ENCODE measurements around the gene TMEM119.
A peak's percentile ranks its signal among the peaks of the same experiment; 100 is the strongest.
"Not testable (repeated sequence)": the region's sequence is repeated elsewhere in the genome, so short reads cannot be mapped to it uniquely, and the experiment has no call there.

The TMEM119 gene

DNA sequence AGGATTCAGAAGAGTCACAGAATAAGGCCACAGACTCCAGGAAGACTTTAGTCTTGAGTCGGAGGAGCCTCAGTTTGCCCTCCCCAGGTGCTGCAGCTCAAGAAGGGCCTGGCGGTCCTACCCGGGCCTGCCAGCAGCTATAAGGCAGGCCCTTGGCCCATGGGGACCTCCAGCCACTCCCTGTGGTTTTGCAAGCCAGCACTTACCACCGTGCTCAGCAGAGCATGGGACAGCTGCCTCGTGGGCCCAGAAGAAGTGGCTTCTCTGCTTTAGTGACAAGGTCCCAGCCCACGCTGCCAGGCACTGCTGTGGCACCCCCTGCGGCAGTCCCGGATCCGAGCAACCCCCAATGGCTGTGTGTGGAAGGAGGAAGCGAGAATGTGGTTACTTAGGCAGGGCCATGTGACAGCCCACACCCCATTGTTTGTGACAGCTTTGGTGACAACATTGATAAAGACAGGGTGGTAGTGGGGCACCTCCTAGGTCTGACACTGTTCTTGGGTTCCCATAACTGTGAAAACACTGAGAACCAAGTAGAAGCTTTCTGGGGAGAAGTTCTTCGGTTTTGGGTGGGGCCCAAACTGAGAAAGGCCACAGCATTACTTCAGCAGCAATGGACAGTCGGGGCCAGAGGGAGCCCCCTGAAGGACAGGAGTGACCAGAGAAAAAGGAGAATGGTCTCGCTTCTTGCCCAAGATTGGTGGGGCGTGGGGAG, 35.8 kb upstream of the TMEM119 start, which contains the start of gene SELPLG:
SELPLG (minus strand) TSS at position 361 of the 715 bp plus-strand sequence. CDS start 9,587 bp downstream, outside the sequence.
- POLR2A ChIA-PET = no interaction called here
- CTCF ChIA-PET = interaction anchor here (0.7 to 16.1 kb wide), 10 partner anchors 16 to 189 kb away, joined by 3 to 235 read pairs (median 4); no protein-coding TSS in a partner anchor
- peak; percentile 87 for DNase-seq (ENCODE audit: extremely low spot score)

DNA sequence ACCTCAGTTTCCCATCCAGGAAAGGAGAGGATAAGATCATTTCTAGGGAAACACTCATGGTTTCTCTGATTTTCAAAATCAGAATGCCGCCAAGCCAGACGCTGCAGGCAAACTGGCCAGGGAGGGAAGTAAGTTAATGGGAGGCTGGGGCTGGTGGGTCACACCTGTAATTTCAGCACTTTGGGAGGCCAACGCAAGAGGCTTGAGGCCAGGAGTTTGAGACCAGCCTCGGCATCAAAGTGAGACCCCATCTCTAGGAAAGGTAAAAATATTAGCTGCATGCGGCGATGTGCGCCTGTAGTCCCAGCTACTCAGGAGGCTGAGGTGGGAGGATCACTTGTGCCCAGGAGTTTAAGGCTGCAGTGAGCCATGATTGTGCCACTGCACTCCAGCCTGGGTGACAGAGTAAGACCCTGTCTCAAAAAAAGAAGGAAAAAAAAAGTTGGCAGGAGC, 35.2 kb upstream of the TMEM119 start:
- CTCF ChIA-PET = interaction anchor here (0.7 to 16.1 kb wide), 7 partner anchors 16 to 171 kb away, joined by 3 to 235 read pairs (median 4); no protein-coding TSS in a partner anchor
- POLR2A ChIA-PET = no interaction called here
- no peak for DNase-seq (ENCODE audit: extremely low spot score)
- TF ChIP-seq, protein P1, sequence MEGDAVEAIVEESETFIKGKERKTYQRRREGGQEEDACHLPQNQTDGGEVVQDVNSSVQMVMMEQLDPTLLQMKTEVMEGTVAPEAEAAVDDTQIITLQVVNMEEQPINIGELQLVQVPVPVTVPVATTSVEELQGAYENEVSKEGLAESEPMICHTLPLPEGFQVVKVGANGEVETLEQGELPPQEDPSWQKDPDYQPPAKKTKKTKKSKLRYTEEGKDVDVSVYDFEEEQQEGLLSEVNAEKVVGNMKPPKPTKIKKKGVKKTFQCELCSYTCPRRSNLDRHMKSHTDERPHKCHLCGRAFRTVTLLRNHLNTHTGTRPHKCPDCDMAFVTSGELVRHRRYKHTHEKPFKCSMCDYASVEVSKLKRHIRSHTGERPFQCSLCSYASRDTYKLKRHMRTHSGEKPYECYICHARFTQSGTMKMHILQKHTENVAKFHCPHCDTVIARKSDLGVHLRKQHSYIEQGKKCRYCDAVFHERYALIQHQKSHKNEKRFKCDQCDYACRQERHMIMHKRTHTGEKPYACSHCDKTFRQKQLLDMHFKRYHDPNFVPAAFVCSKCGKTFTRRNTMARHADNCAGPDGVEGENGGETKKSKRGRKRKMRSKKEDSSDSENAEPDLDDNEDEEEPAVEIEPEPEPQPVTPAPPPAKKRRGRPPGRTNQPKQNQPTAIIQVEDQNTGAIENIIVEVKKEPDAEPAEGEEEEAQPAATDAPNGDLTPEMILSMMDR (IDR thresholded peaks at IDR 0.05; ENCODE audit: control extremely low read depth, extremely low read depth, low read depth, missing control alignments) = no peak

More for the DNA sequence above, 35.8 kb upstream of the TMEM119 start, which contains the start of gene SELPLG:
- TF ChIP-seq, protein P1 (IDR thresholded peaks at IDR 0.05; ENCODE audit: control extremely low read depth, extremely low read depth, low read depth, missing control alignments) = peak; percentile 20

DNA sequence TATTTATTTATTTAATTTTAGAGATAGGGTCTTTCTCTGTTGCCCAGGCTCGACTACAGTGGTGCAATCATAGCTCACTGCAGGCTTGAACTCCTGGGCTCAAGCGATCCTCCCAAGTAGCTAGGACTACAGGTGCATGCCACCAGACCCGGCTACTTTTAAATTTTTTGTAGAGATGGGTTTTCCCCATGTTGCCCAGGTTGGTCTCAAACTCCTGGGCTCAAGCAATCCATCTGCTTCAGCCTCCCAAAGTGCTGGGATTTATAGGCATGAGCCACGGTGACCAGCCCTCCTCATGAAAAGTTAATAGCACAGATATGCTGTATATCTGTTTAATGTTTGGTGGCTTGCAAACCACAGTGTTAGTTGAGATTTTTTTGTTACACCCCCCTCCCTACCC, 33.4 kb upstream of the TMEM119 start:
- ChIA-PET CTCF (interaction anchor here (1.0 to 16.1 kb wide), 5 partner anchors 14 to 67 kb away, joined by 3 to 235 read pairs (median 13); no protein-coding TSS in a partner anchor), POLR2A (interaction anchor here (1.3 kb wide), 1 partner anchor 63 kb away, joined by 3 read pairs; no protein-coding TSS in a partner anchor)
- not testable (repeated sequence) for DNase-seq (ENCODE audit: extremely low spot score)

DNA sequence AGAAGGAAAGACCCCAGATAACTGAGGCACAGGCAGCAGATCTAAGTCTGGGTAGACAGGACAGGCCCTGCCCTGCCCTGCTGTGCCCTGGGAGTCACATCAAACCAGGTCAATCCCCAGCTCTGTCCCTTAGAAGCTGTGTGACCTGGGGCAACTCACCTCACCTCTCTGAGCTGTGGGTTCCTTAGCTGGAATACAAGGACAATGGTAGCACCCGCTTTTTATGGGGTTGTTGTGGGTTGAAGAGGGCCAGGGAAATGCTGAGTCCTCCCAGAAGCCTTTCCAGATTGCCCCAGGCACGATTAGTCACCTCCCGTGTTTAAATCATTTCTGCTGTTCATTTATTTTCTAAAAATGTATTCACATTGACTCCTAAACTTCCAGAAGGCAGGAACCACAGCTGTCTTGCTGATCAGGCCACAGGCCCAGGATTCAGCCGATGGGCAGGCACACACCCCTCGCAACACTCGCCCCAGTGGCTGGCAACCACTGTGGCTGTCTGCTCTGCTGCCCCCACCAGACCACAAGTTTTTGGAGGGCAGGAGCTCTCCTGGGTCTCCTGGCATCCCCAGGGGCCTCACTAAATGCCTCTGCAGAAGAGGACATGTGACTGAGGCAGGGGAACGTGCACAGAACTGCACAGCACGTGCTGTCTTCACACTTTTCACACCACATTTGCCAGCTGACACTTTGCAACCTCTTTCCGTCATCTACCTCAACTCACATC, 32.8 kb upstream of the TMEM119 start:
- TF ChIP-seq, protein P1 (IDR thresholded peaks at IDR 0.05; ENCODE audit: control extremely low read depth, extremely low read depth, low read depth, missing control alignments) = no peak
- ChIA-PET CTCF (interaction anchor here (0.7 to 16.1 kb wide), 6 partner anchors 13 to 187 kb away, joined by 3 to 235 read pairs (median 6); no protein-coding TSS in a partner anchor), POLR2A (interaction anchor here (1.3 kb wide), 1 partner anchor 62 kb away, joined by 3 read pairs; no protein-coding TSS in a partner anchor)
- DNase-seq (ENCODE audit: extremely low spot score) = no peak

DNA sequence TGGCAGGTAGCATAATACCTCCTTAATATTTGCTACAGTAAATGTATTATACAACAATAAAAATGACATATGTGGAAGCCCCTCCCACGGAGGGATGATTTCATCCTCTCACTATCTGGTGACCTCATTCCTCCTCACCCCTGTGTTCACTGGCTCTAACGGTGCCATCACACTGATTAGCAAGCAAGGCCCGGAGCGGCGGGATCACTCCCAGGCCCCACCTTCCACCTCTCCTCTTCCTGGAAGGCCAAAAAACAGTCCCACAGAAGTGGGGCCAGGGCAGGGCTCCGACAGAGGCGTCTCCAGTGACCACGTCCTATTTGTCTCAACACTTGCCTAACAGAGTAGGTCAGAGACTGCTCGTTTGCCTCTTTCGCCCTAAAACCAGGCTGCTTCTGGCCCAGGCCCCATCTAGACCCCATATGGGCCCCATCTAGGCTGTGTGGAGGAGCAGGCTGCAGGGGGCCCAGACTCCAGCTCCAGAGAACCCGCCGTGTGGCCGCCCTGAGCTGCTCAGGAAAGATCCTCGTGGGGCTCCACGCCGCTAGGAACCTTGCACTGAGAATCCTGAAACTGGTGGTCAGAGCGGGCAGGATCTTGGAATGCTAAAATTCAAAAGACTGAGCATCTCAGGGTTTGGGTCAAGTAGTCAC, 32.1 kb upstream of the TMEM119 start:
- CTCF ChIA-PET = interaction anchor here (0.7 to 16.1 kb wide), 5 partner anchors 13 to 188 kb away, joined by 3 to 235 read pairs (median 3); no protein-coding TSS in a partner anchor
- TF ChIP-seq, protein P1 (IDR thresholded peaks at IDR 0.05; ENCODE audit: control extremely low read depth, extremely low read depth, low read depth, missing control alignments) = no peak
- POLR2A ChIA-PET = no interaction called here
- no peak for DNase-seq (ENCODE audit: extremely low spot score)

DNA sequence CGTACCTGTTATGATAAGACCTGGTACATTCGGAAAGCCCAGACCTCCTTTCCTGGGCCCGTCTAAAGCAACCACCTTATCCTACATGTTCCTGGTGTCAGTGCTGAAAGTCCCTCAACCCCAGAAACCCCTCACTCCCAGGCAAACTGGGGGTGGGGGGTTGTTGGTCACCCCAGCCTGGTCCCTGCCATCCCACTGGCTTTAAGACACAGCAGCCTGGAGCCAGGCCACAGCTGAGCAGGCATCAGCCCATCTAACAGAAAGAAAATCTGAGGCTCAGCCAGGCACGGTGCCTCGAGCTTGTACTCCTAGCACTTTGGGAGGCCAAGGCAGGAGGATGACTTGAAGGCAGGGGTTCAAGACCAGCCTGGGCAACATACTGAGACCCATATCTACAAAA, 31.3 kb upstream of the TMEM119 start:
- CTCF ChIA-PET = interaction anchor here (1.0 to 16.1 kb wide), 4 partner anchors 12 to 189 kb away, joined by 3 to 235 read pairs (median 6); no protein-coding TSS in a partner anchor
- DNase-seq (ENCODE audit: extremely low spot score) = no peak
- POLR2A ChIA-PET = no interaction called here
- TF ChIP-seq, protein P1 (IDR thresholded peaks at IDR 0.05; ENCODE audit: control extremely low read depth, extremely low read depth, low read depth, missing control alignments) = no peak
